SJSA1 (cell line): ENCODE data around the gene ETHE1. TPM values are rescaled to one million over a fixed set of nuclear protein-coding genes. Genes with fewer than 3 reads are reported as not detected.

Experiments used
- DNase-seq, 2 experiments: peaks; one replicate each; pipeline ENCODE4 v3.0.0-alpha.2; 2015 to 2020; ENCODE audit warnings: low spot score in 2 of 2, low read depth in 1 of 2
- H3K27ac ChIP-seq: fragments of 250-450 bp; sonication (Bioruptor Pico); 2 replicates; pipeline ENCODE4 v1.5.1; 2020; ENCODE audit warnings: mild to moderate bottlenecking, moderate library complexity
- H3K27me3 ChIP-seq: fragments of 250-450 bp; sonication (Bioruptor Pico); replicated peaks from 2 replicates; pipeline ENCODE4 v1.5.1; 2020; ENCODE audit warnings: mild to moderate bottlenecking, moderate library complexity
- H3K36me3 ChIP-seq: fragments of 250-450 bp; sonication (Bioruptor Pico); 2 replicates; pipeline ENCODE4 v1.5.1; 2020; ENCODE audit warnings: mild to moderate bottlenecking
- H3K4me1 ChIP-seq: fragments of 250-450 bp; sonication (Bioruptor Pico); replicated peaks from 2 replicates; pipeline ENCODE4 v1.6.1; 2021; ENCODE audit warnings: mild to moderate bottlenecking
- H3K4me3 ChIP-seq: fragments of 250-450 bp; sonication (Bioruptor Pico); 2 replicates; pipeline ENCODE4 v1.5.1; 2020; ENCODE audit warnings: mild to moderate bottlenecking
- H3K9me3 ChIP-seq: fragments of 250-450 bp; sonication (Bioruptor Pico); replicated peaks from 2 replicates; pipeline ENCODE4 v1.5.1; 2020; ENCODE audit warnings: mild to moderate bottlenecking
- total RNA-seq: library from RNA; depleted of rRNA; stranded (reverse); fragments of >200 nt; shearing (Covaris generic); gene quantifications from 2 replicates; pipeline ENCODE4 v1.2.3, GENCODE V29; 2014; rRNA removed

Gene ETHE1
- total RNA-seq: 23.7 and 30.5 TPM in 2 replicates

GRCh38 chr19:43526884-43527859 is at the start of gene ETHE1:
ETHE1 (minus strand) TSS chr19:43527201; CDS start chr19:43527177, 24 bp downstream.
- peak; percentile 76 to 79 for DNase-seq
- H3K27me3 ChIP-seq: no peaks in the 10 kb centered on the region
- H3K4me3 ChIP-seq: peak within 1 kb of the TSS; percentile 61
- H3K9me3 ChIP-seq: no peaks in the 10 kb centered on the region
- peak within 1 kb of the TSS; percentile 55 for H3K27ac ChIP-seq
- no peaks in the 10 kb centered on the region; the same call in 1 of the 2 replicates for H3K36me3 ChIP-seq
- peaks cover 26% of the 10 kb centered on the region for H3K4me1 ChIP-seq

- peak overlapping the region; percentile 61 for H3K4me3 ChIP-seq
- no peaks in the 10 kb centered on the region for H3K27me3 ChIP-seq
- DNase-seq: no peak
- H3K36me3 ChIP-seq: peaks cover 24% of the 10 kb centered on the region
- H3K27ac ChIP-seq: peak overlapping the region; percentile 40
- H3K9me3 ChIP-seq: no peaks in the 10 kb centered on the region
- peaks cover 8% of the 10 kb centered on the region for H3K4me1 ChIP-seq
Observed at GRCh38 chr19:43575955-43576878, 49.2 kb upstream of the ETHE1 start.

- H3K27me3 ChIP-seq: no peaks in the 10 kb centered on the region
Observed at GRCh38 chr19:43575156-43575950, 48.4 kb upstream of the ETHE1 start, which contains the start of the genes PINLYP and XRCC1. PINLYP (plus strand) TSS chr19:43575801; CDS start chr19:43577192, 1,391 bp downstream. XRCC1 (minus strand) TSS chr19:43575527; CDS start chr19:43575458, 69 bp downstream.

DNA sequence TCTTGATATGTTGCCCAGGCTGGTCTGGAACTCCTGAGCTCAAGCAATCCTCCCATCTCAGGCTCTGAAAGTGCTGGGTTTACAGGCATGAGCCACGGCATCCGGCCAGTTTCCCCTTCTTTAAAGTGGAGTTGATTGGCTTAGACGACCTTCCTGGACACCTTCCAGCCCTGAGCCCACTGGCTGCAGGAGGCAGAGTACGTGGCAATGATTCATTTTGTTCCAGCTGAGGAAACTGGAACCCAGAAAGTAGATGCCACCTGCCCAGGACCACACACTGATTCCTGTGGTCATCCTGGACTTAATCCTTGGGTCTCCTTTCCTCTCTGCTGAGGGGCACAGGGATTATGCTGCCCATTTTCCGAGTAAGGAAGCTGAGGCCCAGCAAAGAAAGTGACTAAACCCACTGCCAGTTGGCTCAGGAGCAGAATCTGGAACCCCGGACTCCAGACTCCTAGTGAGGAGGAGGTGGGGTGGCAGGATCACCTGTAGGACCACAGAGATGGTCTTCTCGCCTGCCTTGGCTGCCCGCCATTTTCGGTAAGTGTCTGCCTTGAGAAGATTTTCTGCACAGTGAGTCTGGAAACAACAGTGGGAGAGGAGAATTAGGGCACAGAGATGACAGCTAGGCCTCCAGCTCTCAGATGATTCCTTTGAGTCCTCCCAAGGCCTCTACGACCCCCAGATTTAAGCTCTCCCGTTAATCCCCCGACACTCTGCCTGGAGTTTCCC is 47.6 kb upstream of the ETHE1 start:
- Histone ChIP-seq H3K9me3 (no peaks in the 10 kb centered on the region), H3K27me3 (no peaks in the 10 kb centered on the region), H3K27ac (peak overlapping the region; percentile 79), H3K36me3 (peaks cover 29% of the 10 kb centered on the region), H3K4me1 (peaks cover 16% of the 10 kb centered on the region), H3K4me3 (peak overlapping the region; percentile 61)
- peak; percentile 48 to 80 for DNase-seq

More at GRCh38 chr19:43575156-43575950, 48.4 kb upstream of the ETHE1 start, which contains the start of the genes PINLYP and XRCC1:
- Histone ChIP-seq H3K36me3 (peaks cover 25% of the 10 kb centered on the region), H3K9me3 (no peaks in the 10 kb centered on the region), H3K4me1 (peaks cover 16% of the 10 kb centered on the region), H3K4me3 (peak within 1 kb of the TSS; percentile 61), H3K27ac (peak within 1 kb of the TSS; percentile 79)
- peak; percentile 96 to 98 for DNase-seq

DNA sequence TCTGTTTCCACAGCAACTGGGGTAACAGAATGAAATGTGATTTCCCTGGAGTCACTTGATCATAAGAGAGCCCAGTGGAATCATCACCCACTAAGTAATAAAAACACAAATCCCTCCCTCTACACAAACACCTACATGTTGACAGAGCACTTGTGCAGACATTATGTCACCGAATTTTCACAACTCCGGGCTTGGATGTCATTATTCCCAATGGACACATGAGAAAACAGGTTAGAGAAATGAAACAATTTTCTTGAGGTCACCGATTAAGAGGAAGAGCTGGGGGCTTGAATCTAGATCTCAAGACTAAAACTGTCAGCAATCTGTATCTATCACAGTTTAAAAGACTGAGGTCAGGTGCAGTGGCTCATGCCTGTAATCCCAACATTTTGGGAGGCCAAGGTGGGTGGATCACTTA is 45.2 kb upstream of the ETHE1 start:
- H3K27ac ChIP-seq: no peak overlapping the region

DNA sequence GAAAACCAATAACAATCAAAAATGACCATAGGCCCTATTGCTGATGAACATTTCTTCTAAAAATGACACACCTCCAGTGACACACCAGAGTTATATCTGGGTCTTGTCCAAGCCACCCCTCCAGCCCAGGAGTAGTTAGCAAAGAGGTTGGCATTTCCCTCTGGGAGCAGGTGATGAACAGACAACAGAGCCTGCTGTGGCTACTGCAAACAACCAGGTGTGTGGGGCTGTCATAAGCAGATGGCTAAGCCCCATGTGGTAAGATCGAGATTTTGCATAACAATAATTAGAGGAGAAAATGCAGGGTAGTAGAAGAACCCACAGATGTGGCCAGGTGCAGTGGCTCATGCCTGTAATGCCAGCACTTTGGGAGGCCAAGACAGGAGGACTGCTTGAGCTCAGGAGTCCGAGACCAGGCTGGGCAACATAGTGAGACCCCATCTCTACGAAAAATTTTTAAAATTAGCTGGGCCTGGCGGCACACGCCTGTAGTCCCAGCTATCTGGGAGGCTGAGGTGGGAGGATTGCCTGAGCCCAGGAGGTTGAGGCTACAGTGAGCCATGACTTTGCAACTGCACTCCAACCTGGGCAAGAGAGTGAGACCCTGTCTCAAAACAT is 43.3 kb upstream of the ETHE1 start:
- H3K4me1 ChIP-seq: peaks cover 16% of the 10 kb centered on the region
- no peak overlapping the region for H3K27ac ChIP-seq
- peaks cover 28% of the 10 kb centered on the region for H3K36me3 ChIP-seq
- H3K9me3 ChIP-seq: no peaks in the 10 kb centered on the region
- no peak overlapping the region for H3K4me3 ChIP-seq
- no peaks in the 10 kb centered on the region for H3K27me3 ChIP-seq
- DNase-seq: no peak

More for the DNA sequence above, 45.2 kb upstream of the ETHE1 start:
- H3K36me3 ChIP-seq: peaks cover 32% of the 10 kb centered on the region
- DNase-seq: no peak
- H3K4me1 ChIP-seq: peaks cover 16% of the 10 kb centered on the region
- no peak overlapping the region for H3K4me3 ChIP-seq
- H3K27me3 ChIP-seq: no peaks in the 10 kb centered on the region
- no peaks in the 10 kb centered on the region for H3K9me3 ChIP-seq

GRCh38 chr19:43569657-43570056 is 42.7 kb upstream of the ETHE1 start:
- Histone ChIP-seq H3K9me3 (no peaks in the 10 kb centered on the region), H3K4me1 (peaks cover 14% of the 10 kb centered on the region), H3K36me3 (peaks cover 30% of the 10 kb centered on the region), H3K4me3 (no peak overlapping the region), H3K27ac (no peak overlapping the region), H3K27me3 (no peaks in the 10 kb centered on the region)
- no peak for DNase-seq

DNA sequence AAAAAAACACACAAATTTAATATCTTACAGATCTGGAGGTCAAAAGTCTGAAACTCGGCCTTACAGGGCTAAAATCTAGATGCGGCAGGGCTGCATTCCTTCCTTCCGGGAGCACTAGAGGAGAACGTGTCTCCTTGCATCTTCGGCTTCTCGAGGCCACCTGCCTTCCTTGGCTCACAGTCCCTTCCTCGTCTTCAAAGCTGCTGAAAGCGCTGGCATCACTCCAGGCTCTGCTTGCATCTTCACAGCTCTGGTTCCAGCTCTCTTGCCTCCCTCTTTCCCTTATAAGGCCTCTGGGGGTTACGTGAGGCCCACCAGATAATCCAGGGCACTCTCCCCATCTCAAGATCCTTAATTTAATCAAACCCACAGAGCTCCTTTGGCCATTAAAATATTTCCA is 37.8 kb upstream of the ETHE1 start:
- DNase-seq: no peak
- Histone ChIP-seq H3K4me1 (peaks cover 30% of the 10 kb centered on the region), H3K4me3 (no peak overlapping the region), H3K27me3 (no peaks in the 10 kb centered on the region), H3K36me3 (peaks cover 43% of the 10 kb centered on the region), H3K27ac (no peak overlapping the region), H3K9me3 (no peaks in the 10 kb centered on the region)

DNA sequence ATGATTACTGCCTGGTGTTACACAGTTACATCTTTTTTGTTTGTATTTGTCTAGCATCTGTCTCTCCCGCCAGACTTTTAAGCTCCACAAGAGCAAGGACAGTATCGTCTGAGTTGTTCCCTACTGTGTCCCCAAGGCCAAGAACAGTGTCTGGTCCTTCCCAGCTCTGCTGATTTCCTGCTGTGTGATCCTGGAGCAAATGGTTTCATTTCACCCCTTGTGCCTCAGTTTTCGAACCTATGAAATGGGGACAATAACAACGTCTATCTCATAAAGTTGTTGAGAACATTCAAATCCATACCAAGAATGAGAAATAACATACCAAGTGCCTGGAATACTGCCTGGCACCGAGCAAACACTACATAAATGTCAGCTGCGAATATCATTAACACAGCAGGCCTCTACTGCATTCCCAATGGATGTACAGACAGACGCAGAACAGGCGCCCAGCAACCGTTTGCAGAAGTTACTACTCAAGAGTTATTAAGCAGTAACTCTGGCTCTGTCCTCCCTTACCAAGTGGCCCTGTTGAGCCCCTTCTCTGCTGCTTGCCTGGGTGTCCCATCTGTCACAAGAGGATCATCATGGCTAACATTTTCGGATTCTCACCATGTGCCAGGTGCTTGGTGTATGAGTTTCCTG is 36.9 kb upstream of the ETHE1 start:
- Histone ChIP-seq H3K27me3 (no peaks in the 10 kb centered on the region), H3K4me1 (peaks cover 30% of the 10 kb centered on the region), H3K9me3 (no peaks in the 10 kb centered on the region), H3K36me3 (peaks cover 48% of the 10 kb centered on the region), H3K27ac (peak overlapping the region; percentile 69; the same call in 1 of the 2 replicates), H3K4me3 (no peak overlapping the region)
- no peak for DNase-seq

- H3K9me3 ChIP-seq: no peaks in the 10 kb centered on the region
- H3K4me1 ChIP-seq: peaks cover 33% of the 10 kb centered on the region
Observed at GRCh38 chr19:43562698-43563241, 35.8 kb upstream of the ETHE1 start.

GRCh38 chr19:43562226-43562697 is 35.3 kb upstream of the ETHE1 start:
- H3K27me3 ChIP-seq: no peaks in the 10 kb centered on the region
- no peak for DNase-seq
- no peaks in the 10 kb centered on the region for H3K9me3 ChIP-seq
- no peak overlapping the region for H3K4me3 ChIP-seq
- H3K36me3 ChIP-seq: peaks cover 51% of the 10 kb centered on the region
- H3K27ac ChIP-seq: peak overlapping the region; percentile 69
- H3K4me1 ChIP-seq: peaks cover 36% of the 10 kb centered on the region

More at GRCh38 chr19:43562698-43563241, 35.8 kb upstream of the ETHE1 start:
- peak overlapping the region; percentile 69 for H3K27ac ChIP-seq
- no peak overlapping the region for H3K4me3 ChIP-seq
- no peaks in the 10 kb centered on the region for H3K27me3 ChIP-seq
- peaks cover 50% of the 10 kb centered on the region for H3K36me3 ChIP-seq
- DNase-seq: peak; percentile 84 to 88
